Frontal cortex (tissue), 4 donors: ENCODE data around the gene SMAD6. TPM values are rescaled to one million over a fixed set of nuclear protein-coding genes. Genes with fewer than 3 reads are reported as not detected.

ENCODE experiments used
- DNase-seq, 2 donors: peaks; one replicate each; pipeline ENCODE4 v3.0.0; 2012; ENCODE audit warnings: low spot score in 2 of 2
- FAIRE-seq: peaks from 2 replicates; lab custom pipeline; 2012; peaks lifted over from hg19 to GRCh38; lab: Jason Lieb, UNC
- total RNA-seq: library from RNA; depleted of rRNA; stranded (reverse); fragments of >200 nt; gene quantifications from one replicate; pipeline ENCODE4 v1.2.3, GENCODE V29; 2014
- donor health status: control.
- donor health status: control.
- donor health status: control.

Gene SMAD6
- total RNA-seq, 1 donor from 2014 or later = 2.4 TPM

GRCh38 chr15:66765478-66766281 lies 63.6 kb downstream of the SMAD6 start:
- DNase-seq = no peak
- no peak for FAIRE-seq

DNA sequence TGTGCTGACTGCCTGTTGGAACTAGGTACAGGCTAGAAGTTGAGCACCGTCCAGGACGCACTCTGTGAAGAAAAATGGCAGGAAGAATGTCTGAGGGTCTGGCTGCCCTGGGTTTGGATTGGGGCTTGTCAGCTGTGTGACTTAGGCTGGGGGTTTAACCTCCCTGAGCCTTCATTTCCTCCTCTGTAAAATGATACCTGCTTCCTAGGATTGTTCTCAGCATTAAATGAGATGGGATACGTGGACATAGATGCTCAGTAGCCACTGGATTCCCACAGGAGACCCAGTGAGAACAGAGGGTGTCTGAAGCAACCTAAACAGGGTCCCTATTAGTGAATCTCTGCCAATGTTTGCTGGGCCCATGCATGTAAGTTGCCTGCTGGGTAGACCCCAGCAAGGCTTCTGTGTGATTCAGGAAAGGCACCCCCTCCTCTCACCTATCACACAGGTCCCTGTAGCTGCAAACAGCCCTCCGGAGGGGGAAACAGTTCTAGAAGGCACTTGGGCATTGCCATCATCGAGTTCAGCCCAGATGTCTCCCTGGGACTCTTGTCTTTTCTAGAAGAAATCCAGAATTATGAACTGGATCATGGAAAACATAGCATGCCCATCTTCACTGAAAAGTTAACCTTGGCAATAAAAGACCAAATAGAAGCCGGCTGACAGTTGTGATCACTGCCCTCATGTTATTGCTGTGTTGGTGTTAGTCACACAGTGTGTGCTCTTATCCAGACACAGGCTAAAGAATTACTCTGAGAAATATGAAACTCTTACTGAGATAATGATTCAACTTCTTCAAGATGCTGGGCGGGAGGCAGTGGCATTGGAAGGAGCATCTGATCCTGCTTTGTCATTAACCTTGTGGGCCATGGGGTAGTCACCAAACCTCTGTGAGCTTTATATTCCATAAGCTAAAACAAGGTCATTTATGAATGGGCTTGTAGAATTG lies 64.5 kb downstream of the SMAD6 start:
- FAIRE-seq (no peak), DNase-seq (no peak)

DNA sequence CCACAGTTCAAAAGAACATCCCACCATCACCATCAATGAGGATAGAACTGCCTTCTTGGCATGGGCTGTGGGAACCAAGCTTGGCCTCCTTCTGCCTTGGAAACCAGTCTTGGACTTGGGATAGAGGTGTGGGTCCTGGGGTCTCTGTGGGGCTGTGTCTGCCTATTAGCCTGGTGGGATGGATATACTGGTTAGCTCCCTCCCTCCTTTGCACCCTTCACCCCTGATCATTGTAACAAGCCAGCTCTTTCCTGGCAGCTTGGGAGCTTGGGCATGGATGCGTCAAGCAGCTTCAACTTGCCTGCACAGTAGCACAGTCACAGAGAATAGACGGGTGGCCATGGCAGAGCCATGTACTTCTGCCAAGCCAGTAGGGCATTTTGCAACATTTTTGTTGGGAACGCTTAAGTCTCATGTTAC lies 65.2 kb downstream of the SMAD6 start:
- DNase-seq (no peak), FAIRE-seq (no peak)

DNA sequence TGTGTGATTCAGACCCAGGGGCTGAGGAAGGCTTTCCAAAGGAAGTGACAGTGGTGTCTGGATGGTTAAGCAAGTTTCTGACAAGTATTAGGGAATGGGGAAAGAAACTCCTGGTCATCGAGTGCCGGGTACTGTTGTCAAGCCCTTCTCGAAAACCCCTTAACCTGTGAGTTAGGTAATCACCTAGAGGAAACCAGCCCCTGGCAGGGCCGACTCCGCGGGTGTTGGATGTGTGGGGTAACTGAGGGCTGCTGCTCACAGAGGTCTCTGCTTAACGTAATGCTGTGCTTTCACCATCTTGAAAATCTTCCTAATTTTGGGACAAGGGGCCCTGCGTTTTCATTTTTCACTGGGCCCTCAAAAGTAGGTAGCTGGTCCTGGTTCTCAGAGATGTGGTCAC lies 67.0 kb downstream of the SMAD6 start:
- DNase-seq (no peak), FAIRE-seq (no peak)

DNA sequence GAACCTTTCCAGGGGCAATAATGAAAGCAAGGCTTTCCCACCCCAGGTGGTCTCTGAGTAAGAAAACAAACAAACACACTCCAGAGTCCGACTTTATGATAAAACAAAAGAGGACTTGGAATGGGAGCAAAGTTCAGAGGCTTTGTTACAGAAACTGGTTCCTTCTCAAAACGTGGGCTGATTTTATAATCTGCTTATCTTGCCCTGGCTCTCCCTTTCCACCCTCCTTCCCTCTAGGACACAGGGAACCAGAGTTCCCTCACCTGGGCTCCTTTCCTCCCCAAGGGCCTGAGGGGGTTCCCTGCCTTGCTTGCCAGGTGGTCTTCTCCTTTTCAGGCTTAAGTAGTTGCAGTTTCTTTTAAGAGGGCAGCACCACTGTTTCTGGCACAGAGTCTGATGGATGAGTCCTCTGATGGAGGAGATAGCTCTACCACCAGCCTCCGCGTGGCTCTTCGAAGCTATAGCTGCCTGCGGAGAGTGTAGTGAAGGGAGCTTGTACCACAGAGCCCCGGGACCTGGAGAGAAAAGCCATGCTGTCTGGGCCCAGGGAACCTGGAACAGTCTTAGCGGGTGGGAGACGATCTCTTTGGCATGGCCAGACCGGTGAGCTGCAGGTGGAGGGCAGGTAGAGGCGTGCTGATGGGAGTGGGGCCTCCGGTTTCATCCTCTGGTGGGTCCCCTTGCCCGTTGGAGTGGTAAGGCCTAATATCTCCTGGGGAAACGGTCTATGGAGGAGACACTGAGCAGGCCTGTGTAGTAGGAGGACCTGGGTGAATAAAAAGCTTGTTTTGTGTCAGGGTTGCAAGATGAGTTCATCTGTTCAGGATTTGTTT lies 68.7 kb downstream of the SMAD6 start:
- DNase-seq (no peak), FAIRE-seq (no peak)

- FAIRE-seq (no peak), DNase-seq (no peak)
Observed at GRCh38 chr15:66771351-66771650, 69.3 kb downstream of the SMAD6 start.

GRCh38 chr15:66772604-66773128 lies 70.6 kb downstream of the SMAD6 start:
- FAIRE-seq = no peak
- DNase-seq = no peak

- FAIRE-seq (no peak), DNase-seq (no peak)
Observed at GRCh38 chr15:66773129-66773873, 71.3 kb downstream of the SMAD6 start.

- DNase-seq (peak; percentile 62 to 85), FAIRE-seq (no peak)
Observed at GRCh38 chr15:66774001-66774814, 72.2 kb downstream of the SMAD6 start.

DNA sequence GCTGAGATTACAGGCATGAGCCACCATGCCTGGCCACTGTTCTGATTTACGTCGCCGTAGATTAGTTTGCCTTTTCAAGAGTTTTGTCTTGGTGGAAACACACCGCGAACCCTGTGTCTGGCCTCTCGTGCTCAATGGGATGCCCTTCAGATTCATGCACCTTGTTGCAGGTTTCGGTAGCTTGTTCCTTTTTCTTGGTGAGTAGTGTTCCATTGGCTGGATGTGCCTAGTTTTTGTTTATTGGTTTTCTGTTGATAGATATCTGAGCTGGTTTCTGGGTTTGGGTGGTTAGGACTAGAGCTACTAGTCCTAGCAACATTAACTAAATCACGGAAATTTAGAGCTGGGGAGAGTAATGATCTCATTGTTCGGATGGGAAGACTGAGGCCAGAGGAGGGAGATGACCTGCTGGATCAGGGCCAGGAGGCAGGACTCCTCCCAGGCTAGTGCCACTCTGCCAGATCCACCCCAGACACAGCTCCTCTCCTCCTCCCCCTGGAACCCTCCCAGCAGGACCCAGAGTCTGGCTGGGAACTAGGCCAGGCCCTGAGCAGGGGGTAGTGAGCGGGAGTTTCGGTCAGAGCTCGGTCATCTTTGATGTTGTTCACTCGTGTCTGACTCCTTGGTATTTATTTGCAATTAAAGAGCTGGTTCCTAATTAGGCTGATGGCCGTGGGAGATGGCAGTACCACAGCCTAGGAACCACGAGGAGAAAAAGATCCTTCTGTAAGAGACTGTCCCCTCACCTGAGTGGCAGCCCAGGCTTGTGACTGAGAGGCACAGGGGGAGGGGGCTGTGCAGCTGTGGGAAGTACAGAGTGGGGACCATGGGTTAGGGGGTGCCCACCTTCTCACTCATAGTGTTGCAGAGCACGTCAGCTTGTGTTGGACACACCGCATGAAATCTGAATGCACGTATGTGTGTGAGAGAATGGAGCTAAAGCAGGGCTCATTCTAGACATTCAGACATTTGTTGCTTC lies 73.4 kb downstream of the SMAD6 start:
- no peak for DNase-seq
- no peak for FAIRE-seq

DNA sequence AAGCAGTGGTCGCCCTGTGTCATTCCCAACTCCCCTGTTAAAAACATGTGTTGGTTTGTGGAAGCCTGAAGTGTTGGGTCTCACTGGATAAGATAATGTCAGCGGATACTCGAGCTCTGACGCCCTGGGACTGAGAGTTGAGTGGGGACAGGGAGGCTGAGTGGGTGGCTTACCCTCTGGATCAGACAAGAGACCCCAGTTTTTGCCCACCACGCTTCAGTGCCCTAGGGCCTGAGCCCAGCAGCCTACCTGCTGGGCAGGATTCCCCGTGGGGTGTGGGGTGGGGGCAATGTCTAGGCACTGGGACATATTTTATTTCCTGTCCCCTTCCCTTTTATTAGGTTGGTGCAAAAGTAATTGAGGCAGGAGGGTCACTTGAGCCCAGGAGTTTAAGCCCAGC lies 75.0 kb downstream of the SMAD6 start:
- DNase-seq (no peak), FAIRE-seq (no peak)

GRCh38 chr15:66777596-66778313 lies 75.7 kb downstream of the SMAD6 start:
- FAIRE-seq = no peak

GRCh38 chr15:66778314-66778665 lies 76.3 kb downstream of the SMAD6 start:
- no peak for DNase-seq
- FAIRE-seq = no peak

More at GRCh38 chr15:66777596-66778313, 75.7 kb downstream of the SMAD6 start:
- no peak for DNase-seq

DNA sequence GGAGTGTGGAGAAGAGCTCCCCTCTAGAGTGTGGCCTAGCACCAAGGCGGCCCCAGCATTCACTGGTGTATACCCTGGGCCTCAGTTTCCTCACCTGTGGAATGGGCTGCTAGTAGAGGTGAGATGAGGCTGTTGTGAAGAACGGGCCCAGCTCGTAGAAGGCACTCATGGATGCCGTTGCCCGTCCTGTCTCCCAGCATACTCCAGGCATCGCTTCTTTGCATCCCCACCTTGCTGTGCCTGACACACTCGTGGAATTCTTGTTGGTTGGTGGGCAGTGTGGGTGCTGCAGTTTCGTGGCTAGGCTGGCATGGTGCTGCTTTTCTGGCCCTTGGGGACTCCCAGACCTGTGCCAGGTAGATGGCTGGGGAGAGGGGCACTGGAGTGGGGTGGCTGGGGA lies 76.7 kb downstream of the SMAD6 start:
- DNase-seq (no peak), FAIRE-seq (no peak)

- FAIRE-seq = no peak
- no peak for DNase-seq
Observed at GRCh38 chr15:66779331-66780009, 77.4 kb downstream of the SMAD6 start.
